Measurements from ENCODE around the gene UBXN1. TPM values are rescaled to one million over a fixed set of nuclear protein-coding genes. Genes with fewer than 3 reads are reported as not detected.
A peak's percentile ranks its signal among the peaks of the same experiment; 100 is the strongest.

UBXN1 gene
- total RNA-seq (ENCODE audit: low replicate concordance): 76.5 and 113 TPM in 2 replicates
- long read RNA-seq, transcript UBXN1-217 (10 exons, 943 nt): minor isoform, 8 of 139 reads
- long read RNA-seq, transcript UBXN1-202 (9 exons, 1,153 nt): major isoform, 118 of 139 reads
- long read RNA-seq, partial matches to known transcripts: 3 of 139 reads
- long read RNA-seq, other reads (novel, unspliced or antisense): 5 of 139 reads

- H3K9me3 Mint-ChIP-seq: no peaks in the 10 kb centered on the region
- no peaks in the 10 kb centered on the region for H3K27me3 Mint-ChIP-seq
- peak within 1 kb of the TSS; percentile 94 for H3K27ac Mint-ChIP-seq
- DNase-seq (ENCODE audit: extremely low spot score, unreplicated experiment): peak; percentile 87
- H3K4me3 Mint-ChIP-seq: peak within 1 kb of the TSS; percentile 95
- H3K36me3 Mint-ChIP-seq: peaks cover 8% of the 10 kb centered on the region
- H3K4me1 Mint-ChIP-seq (ENCODE audit: unreplicated experiment): peaks cover 28% of the 10 kb centered on the region
- TF ChIP-seq CTCF (conservative IDR thresholded peaks at IDR 0.05): no peak
Measured at GRCh38 chr11:62678770-62679696, at the start of gene UBXN1. TSS of gene UBXN1 (minus strand) at chr11:62679073. CDS start at chr11:62678923, 150 bp downstream.

GRCh38 chr11:62728171-62728988, 49.5 kb upstream of the UBXN1 start, which contains the start of gene TTC9C:
TSS of gene TTC9C (plus strand) at chr11:62728486. CDS start at chr11:62728849, 363 bp downstream.
- H3K27ac Mint-ChIP-seq: peak within 1 kb of the TSS; percentile 99
- peaks cover 26% of the 10 kb centered on the region for H3K4me1 Mint-ChIP-seq (ENCODE audit: unreplicated experiment)
- peak within 1 kb of the TSS; percentile 95 for H3K4me3 Mint-ChIP-seq
- peak; percentile 80 for DNase-seq (ENCODE audit: extremely low spot score, unreplicated experiment)
- no peaks in the 10 kb centered on the region for H3K9me3 Mint-ChIP-seq
- H3K36me3 Mint-ChIP-seq: peaks cover 19% of the 10 kb centered on the region
- no peak for TF ChIP-seq CTCF (conservative IDR thresholded peaks at IDR 0.05)
- no peaks in the 10 kb centered on the region for H3K27me3 Mint-ChIP-seq

- H3K4me1 Mint-ChIP-seq (ENCODE audit: unreplicated experiment): peaks cover 27% of the 10 kb centered on the region
- H3K4me3 Mint-ChIP-seq: peak overlapping the region; percentile 95
- no peaks in the 10 kb centered on the region for H3K9me3 Mint-ChIP-seq
- peaks cover 18% of the 10 kb centered on the region for H3K36me3 Mint-ChIP-seq
- H3K27me3 Mint-ChIP-seq: no peaks in the 10 kb centered on the region
- H3K27ac Mint-ChIP-seq: peak overlapping the region; percentile 99
- no peak for TF ChIP-seq CTCF (conservative IDR thresholded peaks at IDR 0.05)
- peak; percentile 86 for DNase-seq (ENCODE audit: extremely low spot score, unreplicated experiment)
Measured at GRCh38 chr11:62727872-62728170, 48.9 kb upstream of the UBXN1 start.

GRCh38 chr11:62727165-62727871, 48.4 kb upstream of the UBXN1 start, which contains the start of gene HNRNPUL2:
TSS of gene HNRNPUL2 (minus strand) at chr11:62727457. CDS start at chr11:62727156, 301 bp downstream.
- Mint-ChIP-seq H3K27me3 (no peaks in the 10 kb centered on the region), H3K27ac (peak within 1 kb of the TSS; percentile 99), H3K9me3 (no peaks in the 10 kb centered on the region), H3K4me3 (peak within 1 kb of the TSS; percentile 95), H3K4me1 (ENCODE audit: unreplicated experiment) (peaks cover 32% of the 10 kb centered on the region), H3K36me3 (peaks cover 23% of the 10 kb centered on the region)
- peak; percentile 100 for DNase-seq (ENCODE audit: extremely low spot score, unreplicated experiment)
- peak; percentile 15 for TF ChIP-seq CTCF (conservative IDR thresholded peaks at IDR 0.05)

DNA sequence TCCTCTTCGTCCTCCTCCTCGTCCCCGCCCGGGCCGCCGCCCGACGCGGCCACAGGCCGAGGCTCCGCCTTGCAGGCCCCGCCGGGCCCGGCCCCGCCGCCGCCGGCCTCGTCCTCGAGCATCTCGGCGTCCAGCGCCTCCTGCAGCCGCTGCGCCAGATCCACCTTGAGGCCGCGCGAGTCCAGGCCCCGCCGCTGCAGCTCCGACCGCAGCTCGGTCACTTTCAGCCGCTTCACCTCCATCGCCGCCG, 48.0 kb upstream of the UBXN1 start:
- peaks cover 37% of the 10 kb centered on the region for H3K4me1 Mint-ChIP-seq (ENCODE audit: unreplicated experiment)
- peaks cover 28% of the 10 kb centered on the region for H3K36me3 Mint-ChIP-seq
- no peak for TF ChIP-seq CTCF (conservative IDR thresholded peaks at IDR 0.05)
- no peak overlapping the region for H3K27ac Mint-ChIP-seq
- no peaks in the 10 kb centered on the region for H3K9me3 Mint-ChIP-seq
- DNase-seq (ENCODE audit: extremely low spot score, unreplicated experiment): no peak
- H3K27me3 Mint-ChIP-seq: no peaks in the 10 kb centered on the region
- H3K4me3 Mint-ChIP-seq: peak overlapping the region; percentile 95

Measured in type B pancreatic cell (in vitro differentiated cells).